ENCODE data around the gene NPY1R. TPM values are rescaled to one million over a fixed set of nuclear protein-coding genes. Genes with fewer than 3 reads are reported as not detected.

NPY1R gene
- under 0.01 TPM in 2 replicates for total RNA-seq

GRCh38 chr4:163332526-163333406, at the start of gene NPY1R:
TSS of gene NPY1R (minus strand) at chr4:163332596. CDS start at chr4:163326554, 6,042 bp downstream.
- peak; percentile 86 for TF ChIP-seq CTCF (IDR thresholded peaks at IDR 0.05; ENCODE audit: extremely low read depth, low read depth, low read length)
- H2AFZ ChIP-seq (ENCODE audit: low read length) = peak within 1 kb of the TSS; percentile 96
- H3K27ac ChIP-seq (ENCODE audit: low read depth, low read length) = no peak within 1 kb of the TSS
- H3K4me3 ChIP-seq (ENCODE audit: insufficient read depth, low read length) = peak within 1 kb of the TSS; percentile 73
- no peaks in the 10 kb centered on the region for H3K36me3 ChIP-seq (ENCODE audit: insufficient read depth, low read length)
- peak; percentile 94 for DNase-seq (ENCODE audit: insufficient read length, low spot score, missing footprints)
- peaks cover 25% of the 10 kb centered on the region for H3K27me3 ChIP-seq (ENCODE audit: insufficient read depth, low read length)
- no peaks in the 10 kb centered on the region for H3K79me2 ChIP-seq (ENCODE audit: insufficient read depth, low read length)
- no peaks in the 10 kb centered on the region for H3K9me3 ChIP-seq (ENCODE audit: low read depth, low read length)
- H4K20me1 ChIP-seq (ENCODE audit: insufficient read depth, low read length) = no peaks in the 10 kb centered on the region
- H3K4me1 ChIP-seq (ENCODE audit: insufficient read depth, low read length) = peaks cover 11% of the 10 kb centered on the region
- peak within 1 kb of the TSS; percentile 97 for H3K4me2 ChIP-seq (ENCODE audit: insufficient read depth, low read length)

GRCh38 chr4:163380703-163381102, 48.3 kb upstream of the NPY1R start:
- TF ChIP-seq CTCF (IDR thresholded peaks at IDR 0.05; ENCODE audit: extremely low read depth, low read depth, low read length) = no peak
- Histone ChIP-seq H3K36me3 (ENCODE audit: insufficient read depth, low read length) (no peaks in the 10 kb centered on the region), H2AFZ (ENCODE audit: low read length) (no peak overlapping the region), H3K4me3 (ENCODE audit: insufficient read depth, low read length) (no peak overlapping the region), H3K27me3 (ENCODE audit: insufficient read depth, low read length) (no peaks in the 10 kb centered on the region), H3K27ac (ENCODE audit: low read depth, low read length) (no peak overlapping the region), H3K4me2 (ENCODE audit: insufficient read depth, low read length) (no peak overlapping the region), H3K9me3 (ENCODE audit: low read depth, low read length) (no peaks in the 10 kb centered on the region), H4K20me1 (ENCODE audit: insufficient read depth, low read length) (no peaks in the 10 kb centered on the region), H3K79me2 (ENCODE audit: insufficient read depth, low read length) (no peaks in the 10 kb centered on the region), H3K4me1 (ENCODE audit: insufficient read depth, low read length) (no peaks in the 10 kb centered on the region)
- no peak for DNase-seq (ENCODE audit: insufficient read length, low spot score, missing footprints)

GRCh38 chr4:163378661-163379060, 46.3 kb upstream of the NPY1R start:
- Histone ChIP-seq H2AFZ (ENCODE audit: low read length) (no peak overlapping the region), H3K27me3 (ENCODE audit: insufficient read depth, low read length) (no peaks in the 10 kb centered on the region), H3K79me2 (ENCODE audit: insufficient read depth, low read length) (no peaks in the 10 kb centered on the region), H3K27ac (ENCODE audit: low read depth, low read length) (no peak overlapping the region), H3K9me3 (ENCODE audit: low read depth, low read length) (no peaks in the 10 kb centered on the region), H3K36me3 (ENCODE audit: insufficient read depth, low read length) (no peaks in the 10 kb centered on the region), H3K4me3 (ENCODE audit: insufficient read depth, low read length) (no peak overlapping the region), H3K4me1 (ENCODE audit: insufficient read depth, low read length) (no peaks in the 10 kb centered on the region), H4K20me1 (ENCODE audit: insufficient read depth, low read length) (no peaks in the 10 kb centered on the region), H3K4me2 (ENCODE audit: insufficient read depth, low read length) (no peak overlapping the region)
- no peak for TF ChIP-seq CTCF (IDR thresholded peaks at IDR 0.05; ENCODE audit: extremely low read depth, low read depth, low read length)
- no peak for DNase-seq (ENCODE audit: insufficient read length, low spot score, missing footprints)

- H4K20me1 ChIP-seq (ENCODE audit: insufficient read depth, low read length) = no peaks in the 10 kb centered on the region
- no peaks in the 10 kb centered on the region for H3K9me3 ChIP-seq (ENCODE audit: low read depth, low read length)
- no peaks in the 10 kb centered on the region for H3K79me2 ChIP-seq (ENCODE audit: insufficient read depth, low read length)
- H2AFZ ChIP-seq (ENCODE audit: low read length) = no peak overlapping the region
- no peaks in the 10 kb centered on the region for H3K36me3 ChIP-seq (ENCODE audit: insufficient read depth, low read length)
- H3K4me2 ChIP-seq (ENCODE audit: insufficient read depth, low read length) = no peak overlapping the region
- DNase-seq (ENCODE audit: insufficient read length, low spot score, missing footprints) = no peak
- H3K27ac ChIP-seq (ENCODE audit: low read depth, low read length) = no peak overlapping the region
- no peak for TF ChIP-seq CTCF (IDR thresholded peaks at IDR 0.05; ENCODE audit: extremely low read depth, low read depth, low read length)
- no peak overlapping the region for H3K4me3 ChIP-seq (ENCODE audit: insufficient read depth, low read length)
- H3K4me1 ChIP-seq (ENCODE audit: insufficient read depth, low read length) = no peaks in the 10 kb centered on the region
- no peaks in the 10 kb centered on the region for H3K27me3 ChIP-seq (ENCODE audit: insufficient read depth, low read length)
These were observed 39.6 kb upstream of the NPY1R start for GRCh38 chr4:163372029-163372428.
